Activated CD4-positive, alpha-beta T cell treated with anti-CD3 and anti-CD28 coated beads, Interleukin-2, amount 10 ng/mL, durations not matched to agents 7 days and 5 days (primary cell): Measurements from ENCODE around the gene CDIP1. TPM values are rescaled to one million over a fixed set of nuclear protein-coding genes. Genes with fewer than 3 reads are reported as not detected.

Experiments used
- CTCF ChIA-PET: fragments of 350-600 bp; sonication (Branson Sonifier 250); formaldehyde crosslinking; loops from one replicate; lab custom pipeline; 2021; ENCODE audit warnings: antibody characterized with exemption; lab: Charles Lee
- POLR2A ChIA-PET: fragments of 350-600 bp; sonication (Branson Sonifier 250); formaldehyde crosslinking; loops from one replicate; lab custom pipeline; 2021; ENCODE audit warnings: antibody characterized with exemption; lab: Charles Lee
- DNase-seq: peaks from one replicate; pipeline ENCODE4 v3.0.0-alpha.2; 2020
- H3K27ac Mint-ChIP-seq: one replicate; pipeline ENCODE4 v1.8.0; 2021; ENCODE audit warnings: mild to moderate bottlenecking, moderate library complexity, mixed read lengths
- H3K27me3 Mint-ChIP-seq: one replicate; pipeline ENCODE4 v1.8.0; 2021; ENCODE audit warnings: mixed read lengths
- H3K36me3 Mint-ChIP-seq: one replicate; pipeline ENCODE4 v1.8.0; 2021; ENCODE audit warnings: low read depth, mixed read lengths
- H3K4me1 Mint-ChIP-seq: one replicate; pipeline ENCODE4 v1.8.0; 2021; ENCODE audit warnings: mixed read lengths
- H3K4me3 Mint-ChIP-seq: one replicate; pipeline ENCODE4 v1.8.0; 2021; ENCODE audit warnings: mild to moderate bottlenecking, moderate library complexity, mixed read lengths
- H3K9me3 Mint-ChIP-seq: one replicate; pipeline ENCODE4 v1.8.0; 2021; ENCODE audit warnings: mixed read lengths
- total RNA-seq, 2 experiments: library from RNA; stranded (reverse); gene quantifications; one replicate each; pipeline ENCODE4 v1.2.3, GENCODE V29; 2021

CDIP1 gene
- total RNA-seq, 2 experiments from 2014 or later, result 44.2 to 45.2 TPM

DNA sequence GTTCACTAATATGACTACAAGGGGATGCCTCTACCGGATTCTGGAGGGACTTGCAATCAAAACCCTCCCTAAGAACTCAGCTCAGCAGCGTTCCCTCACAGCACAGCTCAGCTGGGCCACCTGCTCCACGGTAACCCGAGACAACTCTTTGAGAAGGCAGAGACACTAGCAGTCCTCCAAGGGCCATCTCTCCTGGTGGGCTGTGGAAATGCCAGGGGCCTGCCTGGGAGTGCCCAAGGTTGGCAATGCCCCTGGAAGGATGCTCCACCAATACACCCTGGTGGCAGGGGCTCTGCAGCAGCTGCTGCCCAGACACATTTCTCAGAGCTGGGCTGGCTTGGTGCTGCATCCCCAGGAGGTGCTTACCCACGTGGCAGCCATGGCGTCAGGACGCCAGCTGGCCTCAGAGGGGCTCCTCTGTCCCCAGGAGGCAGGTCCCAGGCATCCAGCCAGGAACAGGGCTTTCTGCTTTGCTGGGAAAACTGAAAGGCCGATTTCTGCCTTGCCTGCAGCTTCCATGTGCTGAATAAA is 16.5 kb downstream of the CDIP1 start:
- Mint-ChIP-seq H3K4me1 (peaks cover 33% of the 10 kb centered on the region), H3K9me3 (no peaks in the 10 kb centered on the region), H3K27ac (peak overlapping the region; percentile 19), H3K36me3 (peaks cover 11% of the 10 kb centered on the region), H3K27me3 (no peaks in the 10 kb centered on the region), H3K4me3 (no peak overlapping the region)
- ChIA-PET CTCF (interaction anchor here (0.6 to 1.5 kb wide), 5 partner anchors 12 to 1654 kb away, joined by 3 to 4 read pairs (median 4); no protein-coding TSS in a partner anchor), POLR2A (no interaction called here)
- DNase-seq, result no peak

- no peak overlapping the region for H3K4me3 Mint-ChIP-seq
- H3K9me3 Mint-ChIP-seq, result no peaks in the 10 kb centered on the region
- H3K27me3 Mint-ChIP-seq, result no peaks in the 10 kb centered on the region
- H3K4me1 Mint-ChIP-seq, result peaks cover 31% of the 10 kb centered on the region
- CTCF ChIA-PET, result interaction anchor here (0.9 to 1.5 kb wide), 2 partner anchors 9 to 40 kb away, joined by 4 to 5 read pairs; no protein-coding TSS in a partner anchor
- no peak overlapping the region for H3K27ac Mint-ChIP-seq
- peaks cover 9% of the 10 kb centered on the region for H3K36me3 Mint-ChIP-seq
- POLR2A ChIA-PET, result no interaction called here
- DNase-seq, result no peak
Measured at GRCh38 chr16:4520913-4521312, 17.7 kb downstream of the CDIP1 start.

GRCh38 chr16:4519274-4520058 is 19.1 kb downstream of the CDIP1 start:
- no peaks in the 10 kb centered on the region for H3K9me3 Mint-ChIP-seq
- peaks cover 6% of the 10 kb centered on the region for H3K36me3 Mint-ChIP-seq
- ChIA-PET POLR2A (no interaction called here), CTCF (interaction anchor here (1.0 to 1.5 kb wide), 2 partner anchors 14 to 16 kb away, joined by 3 to 4 read pairs; no protein-coding TSS in a partner anchor)
- DNase-seq, result no peak
- no peak overlapping the region for H3K27ac Mint-ChIP-seq
- H3K4me3 Mint-ChIP-seq, result no peak overlapping the region
- peaks cover 41% of the 10 kb centered on the region for H3K4me1 Mint-ChIP-seq
- no peaks in the 10 kb centered on the region for H3K27me3 Mint-ChIP-seq

DNA sequence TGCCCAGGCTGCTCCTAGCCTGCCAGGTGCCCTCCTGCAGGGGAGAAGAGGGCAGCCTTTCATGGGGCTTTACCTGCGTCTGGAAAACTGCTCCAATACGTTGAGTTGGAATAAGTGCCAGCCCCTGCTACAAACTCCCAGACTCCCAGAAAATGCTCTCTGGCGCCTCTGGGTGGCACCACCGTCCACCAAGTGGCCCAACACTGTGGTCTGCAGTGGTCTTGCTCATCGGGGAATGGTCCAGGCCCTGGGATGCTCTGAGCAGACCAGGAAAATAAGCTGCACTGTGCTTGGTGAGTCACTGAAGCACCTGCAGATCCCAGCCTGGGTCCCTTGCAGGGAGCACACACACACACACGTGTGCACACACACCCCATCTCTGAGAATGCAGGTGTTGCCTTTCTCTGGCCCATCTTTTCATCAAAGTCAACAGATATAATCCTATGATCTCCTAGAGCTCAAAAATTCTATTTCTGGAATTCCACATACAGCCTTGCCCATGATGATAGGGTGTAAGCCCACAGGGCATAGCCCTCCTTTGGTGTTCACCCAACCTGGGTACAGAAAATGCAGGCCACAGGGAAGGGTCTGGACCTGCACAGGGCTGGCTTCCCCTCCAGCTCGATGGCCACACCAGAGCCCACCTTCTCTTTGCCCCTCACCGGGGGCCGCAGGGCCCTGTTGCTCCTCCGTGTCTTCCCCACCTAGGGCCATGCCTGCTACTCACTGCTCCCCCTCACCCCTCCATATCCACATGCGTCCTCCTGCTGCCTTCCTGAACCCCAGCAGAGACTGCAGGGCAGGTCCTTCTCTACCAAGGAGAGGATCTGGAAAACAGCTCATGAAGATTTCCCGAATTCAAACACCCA is 20.5 kb downstream of the CDIP1 start:
- H3K4me1 Mint-ChIP-seq, result peaks cover 45% of the 10 kb centered on the region
- H3K27ac Mint-ChIP-seq, result peak overlapping the region; percentile 26
- peaks cover 5% of the 10 kb centered on the region for H3K36me3 Mint-ChIP-seq
- ChIA-PET POLR2A (no interaction called here), CTCF (interaction anchor here (0.8 to 1.5 kb wide), 6 partner anchors 10 to 30 kb away, joined by 3 to 4 read pairs (median 3); no protein-coding TSS in a partner anchor)
- DNase-seq, result no peak
- no peaks in the 10 kb centered on the region for H3K27me3 Mint-ChIP-seq
- H3K9me3 Mint-ChIP-seq, result no peaks in the 10 kb centered on the region
- H3K4me3 Mint-ChIP-seq, result no peak overlapping the region

GRCh38 chr16:4515611-4516233 is 22.9 kb downstream of the CDIP1 start:
- Mint-ChIP-seq H3K36me3 (peaks cover 19% of the 10 kb centered on the region), H3K9me3 (no peaks in the 10 kb centered on the region), H3K4me1 (peaks cover 55% of the 10 kb centered on the region), H3K27ac (peak overlapping the region; percentile 89), H3K27me3 (no peaks in the 10 kb centered on the region), H3K4me3 (peak overlapping the region; percentile 51)
- DNase-seq, result no peak
- POLR2A ChIA-PET, result interaction anchor here (0.7 kb wide), 1 partner anchor 133 kb away, joined by 3 read pairs; no protein-coding TSS in a partner anchor
- CTCF ChIA-PET, result interaction anchor here (2.5 kb wide), 1 partner anchor 10 kb away, joined by 23 read pairs; no protein-coding TSS in a partner anchor

DNA sequence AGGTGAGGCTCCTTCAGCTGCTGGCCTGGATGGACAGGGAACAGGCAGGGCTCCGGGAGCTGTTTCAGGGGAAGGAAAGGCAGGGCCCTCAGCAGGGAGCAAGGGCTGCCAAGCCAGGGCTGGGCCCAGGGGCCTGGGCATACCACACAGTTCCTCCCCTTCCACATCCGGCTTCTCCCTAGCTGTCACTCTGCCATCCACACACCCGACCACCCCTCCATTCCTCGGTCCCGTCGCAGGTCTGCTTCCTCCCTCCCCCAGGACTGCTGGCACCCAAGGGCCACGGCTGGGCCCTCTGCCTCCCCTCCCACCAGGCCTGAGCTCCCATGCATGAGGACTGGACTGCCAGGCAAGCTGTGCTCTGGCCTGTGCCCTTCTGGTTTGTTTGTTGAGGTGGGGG is 24.0 kb downstream of the CDIP1 start:
- H3K9me3 Mint-ChIP-seq, result no peaks in the 10 kb centered on the region
- peak overlapping the region; percentile 51 for H3K4me3 Mint-ChIP-seq
- peaks cover 26% of the 10 kb centered on the region for H3K36me3 Mint-ChIP-seq
- H3K27ac Mint-ChIP-seq, result peak overlapping the region; percentile 89
- H3K27me3 Mint-ChIP-seq, result no peaks in the 10 kb centered on the region
- no peak for DNase-seq
- CTCF ChIA-PET, result interaction anchor here (0.7 to 2.5 kb wide), 8 partner anchors 9 to 109 kb away, joined by 3 to 23 read pairs (median 4); partner anchors contain the start of gene HMOX2
- H3K4me1 Mint-ChIP-seq, result peaks cover 53% of the 10 kb centered on the region
- POLR2A ChIA-PET, result interaction anchor here (0.6 kb wide), 1 partner anchor 10 kb away, joined by 4 read pairs; no protein-coding TSS in a partner anchor

GRCh38 chr16:4513881-4514280 is 24.7 kb downstream of the CDIP1 start:
- Mint-ChIP-seq H3K4me3 (no peak overlapping the region), H3K27me3 (no peaks in the 10 kb centered on the region), H3K36me3 (peaks cover 27% of the 10 kb centered on the region), H3K9me3 (no peaks in the 10 kb centered on the region), H3K27ac (peak overlapping the region; percentile 89), H3K4me1 (peaks cover 53% of the 10 kb centered on the region)
- ChIA-PET POLR2A (no interaction called here), CTCF (interaction anchor here (1.0 to 2.5 kb wide), 7 partner anchors 8 to 37 kb away, joined by 3 to 23 read pairs (median 4); partner anchors contain the start of gene HMOX2)
- no peak for DNase-seq

GRCh38 chr16:4513086-4513860 is 25.3 kb downstream of the CDIP1 start:
- Mint-ChIP-seq H3K4me3 (no peak overlapping the region), H3K36me3 (peaks cover 29% of the 10 kb centered on the region), H3K27ac (peak overlapping the region; percentile 70), H3K9me3 (no peaks in the 10 kb centered on the region), H3K27me3 (no peaks in the 10 kb centered on the region), H3K4me1 (peaks cover 52% of the 10 kb centered on the region)
- POLR2A ChIA-PET, result no interaction called here
- no peak for DNase-seq
- CTCF ChIA-PET, result interaction anchor here (1.3 to 2.5 kb wide), 4 partner anchors 8 to 38 kb away, joined by 4 to 23 read pairs (median 4); partner anchors contain the start of gene HMOX2

DNA sequence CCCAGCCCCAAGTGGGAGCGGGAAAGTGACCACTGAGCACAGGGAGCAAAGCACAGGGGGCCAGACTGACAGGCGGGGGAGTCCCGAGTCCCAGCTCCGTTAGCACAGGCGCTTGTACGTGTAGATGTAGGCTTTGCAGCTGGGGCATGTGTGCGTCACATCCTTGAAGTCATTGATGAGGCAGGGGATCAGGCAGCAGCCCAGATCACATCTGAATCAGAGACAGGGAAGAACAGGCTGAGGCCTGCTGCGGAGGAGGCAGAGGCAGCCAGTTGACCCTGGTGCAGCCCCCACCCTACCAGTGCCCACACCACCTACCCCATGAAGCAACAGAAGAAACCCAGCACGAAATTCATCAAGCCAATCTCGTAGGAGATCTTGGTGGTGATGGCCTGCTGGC is 26.1 kb downstream of the CDIP1 start:
- Mint-ChIP-seq H3K4me1 (peaks cover 53% of the 10 kb centered on the region), H3K9me3 (no peaks in the 10 kb centered on the region), H3K36me3 (peaks cover 37% of the 10 kb centered on the region), H3K4me3 (peak overlapping the region; percentile 30), H3K27me3 (no peaks in the 10 kb centered on the region), H3K27ac (peak overlapping the region; percentile 71)
- POLR2A ChIA-PET, result no interaction called here
- CTCF ChIA-PET, result interaction anchor here (1.2 kb wide), 1 partner anchor 20 kb away, joined by 5 read pairs; no protein-coding TSS in a partner anchor
- DNase-seq, result no peak

- peaks cover 58% of the 10 kb centered on the region for H3K4me1 Mint-ChIP-seq
- H3K27me3 Mint-ChIP-seq, result no peaks in the 10 kb centered on the region
- H3K36me3 Mint-ChIP-seq, result peaks cover 45% of the 10 kb centered on the region
- peak overlapping the region; percentile 70 for H3K27ac Mint-ChIP-seq
- peak; percentile 30 for DNase-seq
- H3K4me3 Mint-ChIP-seq, result no peak overlapping the region
- H3K9me3 Mint-ChIP-seq, result no peaks in the 10 kb centered on the region
- ChIA-PET POLR2A (no interaction called here), CTCF (interaction anchor here (1.2 kb wide), 1 partner anchor 21 kb away, joined by 5 read pairs; no protein-coding TSS in a partner anchor)
Measured at GRCh38 chr16:4511441-4512082, 27.0 kb downstream of the CDIP1 start.
